Left forelimb (tissue), 1 donor: ENCODE measurements around the gene GBGT1.
"Not testable (repeated sequence)": the region's sequence is repeated elsewhere in the genome, so short reads cannot be mapped to it uniquely, and the experiment has no call there.

Experiments used
- DNase-seq: peaks from one replicate; pipeline ENCODE4 v3.0.0-alpha.2; 2018; ENCODE audit warnings: low spot score

GBGT1 gene

GRCh38 chr9:133163504-133164172 is at the start of gene GBGT1:
Gene GBGT1 (minus strand): TSS chr9:133163914. CDS start chr9:133162412, 1,502 bp downstream.
- no peak for DNase-seq

DNA sequence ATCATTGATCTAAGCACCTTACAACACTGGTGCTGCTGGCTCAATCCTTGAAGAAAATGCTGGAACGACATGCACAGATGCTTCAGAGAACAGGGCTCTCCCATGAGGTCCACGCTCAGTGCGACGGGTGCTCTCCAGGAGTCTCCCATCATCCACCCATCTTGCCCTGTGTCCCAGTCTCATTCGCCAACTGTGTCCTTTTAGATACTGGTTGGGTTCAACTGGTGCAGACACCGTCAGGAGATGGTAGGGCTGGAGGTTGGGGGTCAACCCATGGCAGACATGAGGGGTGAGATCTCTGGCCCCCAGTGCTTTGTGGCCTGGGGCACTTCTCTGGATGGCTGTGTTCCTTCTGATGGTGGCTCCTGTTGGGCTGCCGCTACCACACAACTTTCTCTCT is 46.9 kb upstream of the GBGT1 start:
- no peak for DNase-seq

DNA sequence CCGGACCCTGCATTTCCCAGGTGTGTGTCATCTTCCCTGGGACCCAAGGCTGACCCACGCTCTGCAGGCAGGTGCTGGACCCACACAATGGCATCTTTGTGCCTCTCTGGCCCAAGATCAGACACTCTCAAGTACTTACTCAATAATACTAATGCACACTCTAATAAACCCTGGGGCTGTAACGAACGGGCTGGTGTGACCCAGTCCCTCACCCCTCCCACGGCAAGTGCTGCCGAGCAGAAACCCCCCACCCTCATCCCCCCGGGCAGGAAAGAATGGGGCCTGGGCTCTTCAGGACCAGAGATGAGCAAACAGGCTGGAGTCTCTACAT is 46.5 kb upstream of the GBGT1 start:
- DNase-seq: no peak

DNA sequence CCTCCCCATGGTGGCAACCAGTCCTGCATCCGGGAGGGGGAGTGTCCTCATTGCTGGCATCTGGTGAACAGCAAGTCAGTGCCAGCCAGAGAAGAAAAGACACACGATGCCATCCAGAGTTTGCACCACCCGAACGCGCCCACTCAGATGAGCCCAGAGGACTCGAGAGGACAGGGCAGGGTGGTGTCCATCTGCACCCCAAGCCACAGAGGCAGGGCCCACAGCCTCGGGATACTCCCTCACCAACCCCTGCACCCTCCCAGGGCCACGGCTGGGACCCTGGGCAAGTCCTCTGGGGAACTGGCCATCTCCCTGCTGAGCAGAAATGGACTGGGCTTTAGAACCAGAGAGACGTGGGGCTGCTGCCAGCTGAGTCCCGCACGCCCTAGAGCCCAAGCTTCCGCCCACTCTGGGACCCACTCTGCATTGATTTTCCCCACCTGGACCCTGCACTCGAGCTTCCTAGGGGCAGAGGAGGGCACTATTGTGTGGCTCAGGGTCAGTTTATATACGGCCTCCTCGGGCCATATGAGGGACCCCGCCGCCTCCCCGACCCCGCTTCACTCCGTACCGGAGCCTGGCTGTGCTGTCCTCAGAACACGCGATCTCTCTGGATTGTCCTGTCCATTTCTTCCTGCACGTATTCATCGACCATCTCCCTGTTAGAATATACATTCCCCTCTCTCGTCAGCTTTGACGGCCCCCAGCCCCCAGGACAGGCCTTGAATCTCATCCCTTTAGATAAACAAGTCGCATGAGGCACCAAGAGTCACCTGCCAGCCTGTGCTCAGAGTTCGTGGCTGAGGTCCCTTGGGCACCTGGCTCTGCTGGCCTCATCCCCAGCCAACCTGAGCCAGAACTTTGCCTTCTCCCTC is 45.9 kb upstream of the GBGT1 start:
- not testable (repeated sequence) for DNase-seq

DNA sequence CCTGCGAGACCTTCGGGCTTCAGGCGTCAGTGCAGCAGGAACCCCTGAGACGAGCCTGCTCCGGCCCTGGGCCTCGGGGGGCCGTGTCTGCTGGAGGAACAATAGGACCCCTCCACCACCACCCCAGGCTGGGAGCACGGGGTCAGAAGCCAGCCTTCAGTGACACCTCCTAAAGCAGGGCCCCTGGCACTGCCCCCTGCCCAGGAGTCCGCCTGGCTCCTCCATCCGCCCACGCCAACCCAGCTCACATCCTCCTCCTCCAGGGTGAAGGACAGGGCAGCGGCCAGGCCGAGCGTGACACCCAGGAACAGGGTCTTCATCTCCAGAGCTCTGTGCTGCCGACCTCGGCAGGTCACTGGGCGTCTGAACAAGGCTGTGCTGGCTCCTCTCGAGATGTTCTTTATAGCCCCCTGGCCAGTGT is 45.2 kb upstream of the GBGT1 start, which contains the start of gene OBP2B:
Gene OBP2B (minus strand): TSS at position 371 of the 421 bp plus-strand sequence. CDS start 51 bp downstream, at position 320.
- not testable (repeated sequence) for DNase-seq

DNA sequence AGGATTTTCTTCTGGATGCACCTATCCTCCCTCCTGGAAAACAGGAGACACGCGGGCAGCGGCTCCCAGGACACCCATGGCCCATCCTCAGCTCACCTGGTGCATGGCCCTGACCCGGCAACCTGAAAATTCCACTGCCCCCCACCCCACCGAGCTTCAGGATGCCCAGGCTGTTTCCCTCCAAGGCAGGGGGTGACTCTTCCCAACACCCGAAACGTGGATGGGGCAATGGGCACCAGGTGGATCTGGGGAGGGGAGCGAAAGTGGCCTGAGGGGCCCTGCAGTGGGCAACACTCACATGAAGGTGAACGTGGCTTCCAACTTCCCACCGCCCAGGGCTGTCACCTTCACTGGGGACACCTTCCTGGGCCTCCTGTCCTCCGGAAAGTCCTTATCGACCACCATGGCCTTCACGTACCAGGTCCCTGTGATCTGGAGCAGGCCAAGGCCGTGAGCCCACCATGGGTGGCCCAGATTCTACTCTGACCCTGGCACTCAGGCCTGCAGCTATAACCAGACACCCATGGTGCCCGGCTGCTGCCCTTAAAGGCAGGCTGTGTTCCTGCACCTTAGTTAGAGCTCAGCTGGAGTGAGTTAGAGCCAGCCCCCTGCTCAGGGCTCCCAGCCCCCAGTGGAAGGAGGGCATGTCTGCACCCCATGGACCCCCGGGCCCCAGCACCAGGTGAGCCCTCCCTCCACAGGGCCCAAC is 44.6 kb upstream of the GBGT1 start:
- DNase-seq: not testable (repeated sequence)

DNA sequence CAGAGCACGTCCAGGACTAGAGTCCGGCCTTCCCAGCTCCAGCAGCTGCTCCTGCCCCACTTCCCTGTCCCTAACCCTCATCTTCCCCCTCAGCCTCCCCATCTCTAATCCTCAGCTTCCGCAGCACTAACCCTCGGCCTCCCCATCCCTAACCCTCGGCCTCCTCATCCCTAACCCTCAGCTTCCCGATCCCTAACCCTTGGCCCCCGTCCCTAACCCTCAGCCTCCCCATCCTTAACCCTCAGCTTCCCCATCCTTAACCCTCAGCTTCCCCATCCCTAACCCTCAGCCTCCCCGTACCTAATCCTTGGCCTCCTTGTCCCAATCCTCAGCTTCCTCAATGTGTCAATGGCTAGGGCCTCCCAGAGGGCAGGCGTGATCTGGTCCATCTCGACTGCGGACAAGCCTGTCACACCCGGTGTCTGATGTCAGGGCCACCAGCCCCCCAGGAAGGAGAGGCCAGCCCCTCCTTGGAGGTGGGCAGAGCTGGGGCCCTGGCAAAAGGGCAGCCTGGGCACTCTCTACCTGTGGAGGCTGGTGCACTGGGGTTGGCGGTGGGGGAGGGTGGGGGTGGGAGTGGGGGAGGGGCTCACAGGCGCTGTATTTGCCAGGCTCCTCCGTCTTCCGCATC is 43.9 kb upstream of the GBGT1 start:
- no peak for DNase-seq

DNA sequence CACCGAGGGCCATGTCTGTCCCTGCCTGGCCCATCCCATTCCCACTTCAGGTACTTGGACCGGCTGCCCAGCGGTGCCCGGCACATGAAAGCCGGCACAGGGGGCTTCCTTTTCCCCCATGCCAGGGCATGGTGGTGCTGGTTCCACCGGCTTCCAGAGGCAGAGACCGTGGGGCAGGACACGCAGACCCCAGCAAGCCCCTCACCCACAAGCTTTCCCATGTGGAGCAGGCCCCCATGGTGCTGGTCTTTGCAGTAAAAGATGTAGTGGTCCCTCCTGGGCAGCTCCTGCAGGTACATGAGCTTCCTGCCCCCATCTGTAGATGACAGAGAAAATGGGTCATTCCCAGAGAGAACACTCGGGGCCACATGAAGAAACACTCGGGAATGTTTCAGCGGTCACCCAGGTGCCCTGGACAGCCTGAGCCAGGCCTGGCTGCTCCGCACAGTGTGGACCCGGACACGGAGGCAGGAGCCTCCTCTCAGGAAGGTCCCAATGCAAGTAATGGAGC is 43.4 kb upstream of the GBGT1 start:
- no peak for DNase-seq

- DNase-seq: no peak
Measured at GRCh38 chr9:133205996-133206931, 42.5 kb upstream of the GBGT1 start.

DNA sequence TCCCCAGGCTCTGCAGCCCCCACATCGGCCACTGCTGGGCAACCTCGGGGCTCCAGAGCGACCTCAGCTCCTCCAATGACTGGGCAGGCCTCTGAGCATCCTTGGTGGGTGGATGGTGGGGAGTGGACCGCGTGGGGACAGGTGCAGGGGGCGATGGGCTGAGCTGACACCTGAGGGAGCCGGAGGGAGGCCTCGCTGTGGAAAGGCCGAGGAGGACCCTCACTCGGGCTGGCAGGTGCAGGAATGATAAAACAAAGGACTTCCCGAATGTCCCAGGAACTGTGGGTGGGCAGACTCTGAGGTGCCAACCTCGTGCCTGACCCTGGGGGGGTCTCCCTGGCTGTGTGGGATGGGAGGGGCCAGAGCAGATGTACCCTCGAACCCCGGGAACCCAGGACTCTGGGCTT is 41.8 kb upstream of the GBGT1 start:
- DNase-seq: not testable (repeated sequence)

DNA sequence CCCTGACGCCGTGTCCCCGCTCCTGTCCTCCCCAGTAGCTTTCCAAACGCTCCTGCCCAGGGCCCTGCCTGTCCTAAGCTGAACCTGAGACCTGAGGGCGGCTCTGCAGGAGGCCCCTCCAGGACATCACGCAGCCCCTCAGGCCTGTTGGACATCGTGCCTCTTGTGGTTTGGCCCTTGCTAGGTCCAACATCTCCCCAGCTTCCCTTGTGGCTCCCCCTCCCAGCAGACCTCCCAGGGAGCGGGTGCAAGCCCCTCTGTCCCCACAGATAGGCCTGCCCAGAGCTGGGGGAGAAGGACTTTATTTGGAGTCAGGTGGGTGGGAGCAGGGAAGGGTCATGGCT is 41.3 kb upstream of the GBGT1 start:
- no peak for DNase-seq

DNA sequence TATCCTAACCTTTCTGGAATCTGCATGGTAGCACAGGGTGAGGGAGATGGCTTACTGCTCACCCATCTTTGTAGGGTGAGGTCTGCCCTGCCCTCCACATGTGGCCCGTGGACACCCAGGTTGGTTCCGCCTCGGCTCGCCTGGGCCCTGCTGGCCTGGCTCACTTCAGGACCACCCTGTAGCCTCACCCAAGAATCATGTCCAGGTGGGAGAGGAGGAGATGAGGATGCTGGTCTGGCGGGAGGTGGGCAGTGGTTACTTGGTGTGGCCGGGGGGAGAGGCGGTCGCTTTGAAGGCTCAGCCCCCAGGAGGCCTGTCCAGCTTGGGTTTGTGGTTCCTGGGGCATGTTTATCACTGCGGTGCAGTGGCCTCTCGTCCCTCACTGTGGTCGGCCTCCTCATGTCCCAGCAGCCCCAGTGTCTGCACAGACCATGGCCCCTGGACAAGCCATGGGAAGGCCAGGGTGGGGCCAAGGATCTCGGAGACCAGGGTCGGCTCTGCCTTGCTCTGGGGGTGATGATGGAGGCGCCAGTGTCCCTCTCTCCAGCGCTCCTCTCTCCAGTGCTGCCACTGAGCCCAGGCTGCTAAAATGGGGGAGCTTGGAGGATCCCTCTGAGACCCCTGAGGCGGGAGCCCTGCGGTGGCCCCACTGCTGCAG is 40.8 kb upstream of the GBGT1 start:
- no peak for DNase-seq

DNA sequence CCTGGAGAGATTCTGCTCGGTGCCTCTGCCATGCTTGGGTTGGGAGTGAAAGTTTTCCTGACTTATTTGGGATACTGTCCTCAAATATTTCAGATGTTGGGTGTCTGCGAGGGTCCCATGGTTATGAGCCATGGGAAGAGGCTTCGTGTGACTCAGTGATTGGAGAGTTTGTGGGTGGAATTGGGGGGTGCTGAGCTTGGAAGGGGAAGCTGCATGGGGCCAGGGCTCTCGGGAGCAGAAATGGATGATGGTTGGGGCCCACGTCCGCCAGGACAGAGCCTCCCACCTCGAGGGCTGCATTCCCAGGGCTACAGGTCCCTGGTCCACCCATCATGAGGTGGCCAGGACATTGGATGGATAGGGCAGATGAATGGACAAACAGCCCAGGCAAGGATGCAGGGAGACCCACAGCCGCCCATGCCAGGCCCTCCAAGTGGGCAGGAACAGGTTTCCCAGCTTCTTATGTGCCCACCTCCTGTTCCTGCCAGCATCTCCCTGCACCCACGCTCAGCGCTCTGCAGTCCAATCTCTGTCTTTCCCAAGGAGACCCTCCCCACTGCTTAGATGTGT is 39.9 kb upstream of the GBGT1 start:
- no peak for DNase-seq

- no peak for DNase-seq
Measured at GRCh38 chr9:133202688-133203453, 39.2 kb upstream of the GBGT1 start.

DNA sequence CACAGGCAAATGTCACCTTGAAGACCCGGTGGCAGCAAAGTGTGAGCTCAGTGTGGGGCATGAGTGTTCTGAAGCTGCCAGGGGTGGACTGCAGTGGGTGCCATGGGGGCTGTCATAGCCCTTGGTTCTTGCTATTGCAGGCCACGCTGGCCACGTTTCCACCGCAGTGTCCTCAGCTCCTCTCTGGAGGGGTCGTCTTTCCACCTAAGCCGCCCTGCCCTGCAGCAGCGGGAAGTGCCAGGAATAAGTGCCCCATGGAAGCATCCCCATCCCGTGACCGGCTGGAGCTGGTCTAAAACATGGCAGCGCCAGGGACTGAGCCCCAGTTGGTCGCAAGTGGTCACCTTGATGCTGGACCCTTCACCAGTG is 38.4 kb upstream of the GBGT1 start:
- DNase-seq: no peak

DNA sequence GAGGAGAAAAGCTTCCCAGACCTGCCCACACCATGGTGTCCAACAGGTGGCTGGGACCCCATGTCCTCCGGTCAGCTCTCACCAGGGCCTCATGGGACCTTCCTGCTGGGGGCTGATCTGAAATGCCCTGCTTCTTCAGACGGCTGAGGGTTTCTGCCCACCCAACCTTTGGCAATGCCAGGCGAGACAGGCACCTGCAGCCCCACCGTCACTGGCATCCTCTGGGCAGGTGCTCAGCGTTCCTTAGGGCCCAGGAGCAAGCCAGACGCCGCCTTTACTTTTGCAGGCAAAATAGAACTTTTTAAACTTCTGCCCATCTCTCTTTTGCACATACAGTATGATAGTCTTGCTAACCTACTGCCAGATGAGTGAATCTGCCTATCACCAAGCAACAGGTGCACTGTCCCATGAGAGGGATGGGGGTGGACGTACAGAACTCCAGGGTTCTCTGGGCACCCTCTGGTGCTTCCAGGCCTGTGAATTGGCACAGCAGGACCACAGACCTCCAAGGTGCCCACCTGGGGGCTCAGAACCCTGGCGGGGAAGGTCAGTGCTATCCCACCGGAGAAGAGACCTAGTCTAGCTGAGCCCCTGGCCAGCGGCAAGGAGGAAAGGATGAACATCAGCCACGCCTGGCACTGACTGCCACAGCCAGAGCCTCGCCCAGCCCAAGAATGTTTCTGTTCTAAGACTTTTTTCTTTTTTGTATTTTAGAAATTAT is 37.9 kb upstream of the GBGT1 start:
- DNase-seq: no peak

GRCh38 chr9:133200631-133201030 is 36.9 kb upstream of the GBGT1 start:
- DNase-seq: no peak

GRCh38 chr9:133199648-133200321 is 36.1 kb upstream of the GBGT1 start:
- DNase-seq: no peak
